Measurements from ENCODE around the gene ISX. TPM values are rescaled to one million over a fixed set of nuclear protein-coding genes. Genes with fewer than 3 reads are reported as not detected.

Gene ISX
- total RNA-seq, 5 donors from 2014 or later (not counting 1 experiment from before 2014, with no cell fraction given), result not detected

- H3K36me3 ChIP-seq (ENCODE audit: control insufficient read depth in 2 of 2, extremely low read depth in 1 of 2, insufficient read depth in 1 of 2, low read length in 1 of 2), result no peaks in the 10 kb centered on the region
- Mint-ChIP-seq H3K36me3 (no peaks in the 10 kb centered on the region), H3K27me3 (peaks cover 21 to 27% of the 10 kb centered on the region in 2 donors), H3K27ac (no peak overlapping the region), H3K4me1 (no peaks in the 10 kb centered on the region), H3K4me3 (no peak overlapping the region), H3K9me3 (peaks cover 0 to 5% (median 0%) of the 10 kb centered on the region in 3 donors)
- no peak for ATAC-seq (replicated peaks in 1 of 4)
- no peaks in the 10 kb centered on the region for H3K9me3 ChIP-seq
- no peak overlapping the region for H3K27ac ChIP-seq (ENCODE audit: low read length)
- peaks cover 0 to 11% of the 10 kb centered on the region in 2 experiments for H3K27me3 ChIP-seq (replicated peaks in 1 of 2; ENCODE audit: control insufficient read depth in 2 of 2, extremely low read depth in 1 of 2, insufficient read depth in 2 of 2, low read length in 1 of 2)
- POLR2A ChIA-PET, result no interaction called here
- no peaks in the 10 kb centered on the region for H3K4me1 ChIP-seq (ENCODE audit: control insufficient read depth in 1 of 2, extremely low read depth in 1 of 2, insufficient read depth in 2 of 2, low read length in 2 of 2)
- H3K4me3 ChIP-seq (ENCODE audit: control insufficient read depth in 1 of 2, extremely low read depth in 1 of 2, low read length in 1 of 2), result no peak overlapping the region
- DNase-seq, result no peak
- WGBS (ENCODE audit: insufficient coverage), result no CpG with 5 or more reads among the region's 4 CpGs
- CTCF ChIA-PET, result no interaction called here
Measured at GRCh38 chr22:35109616-35110015, 43.7 kb downstream of the ISX start.

GRCh38 chr22:35111244-35111643, 45.3 kb downstream of the ISX start:
- H3K4me3 Mint-ChIP-seq, result no peak overlapping the region
- peaks cover 0 to 5% (median 0%) of the 10 kb centered on the region in 3 donors for H3K9me3 Mint-ChIP-seq
- H3K27me3 Mint-ChIP-seq, result peaks cover 18 to 27% of the 10 kb centered on the region in 2 donors
- H3K36me3 ChIP-seq (ENCODE audit: control insufficient read depth in 2 of 2, extremely low read depth in 1 of 2, insufficient read depth in 1 of 2, low read length in 1 of 2), result no peaks in the 10 kb centered on the region
- H3K4me3 ChIP-seq (ENCODE audit: control insufficient read depth in 1 of 2, extremely low read depth in 1 of 2, low read length in 1 of 2), result no peak overlapping the region
- H3K4me1 Mint-ChIP-seq, result no peaks in the 10 kb centered on the region
- H3K27ac Mint-ChIP-seq, result no peak overlapping the region
- no peak for ATAC-seq (replicated peaks in 1 of 4)
- no peaks in the 10 kb centered on the region for H3K9me3 ChIP-seq
- DNase-seq, result no peak
- H3K27me3 ChIP-seq (replicated peaks in 1 of 2; ENCODE audit: control insufficient read depth in 2 of 2, extremely low read depth in 1 of 2, insufficient read depth in 2 of 2, low read length in 1 of 2), result peaks cover 0 to 11% of the 10 kb centered on the region in 2 experiments
- CTCF ChIA-PET, result no interaction called here
- 79% methylated on average over 1 of the region's 3 CpGs for WGBS (ENCODE audit: insufficient coverage)
- H3K27ac ChIP-seq (ENCODE audit: low read length), result no peak overlapping the region
- POLR2A ChIA-PET, result no interaction called here
- no peaks in the 10 kb centered on the region for H3K4me1 ChIP-seq (ENCODE audit: control insufficient read depth in 1 of 2, extremely low read depth in 1 of 2, insufficient read depth in 2 of 2, low read length in 2 of 2)
- H3K36me3 Mint-ChIP-seq, result no peaks in the 10 kb centered on the region

DNA sequence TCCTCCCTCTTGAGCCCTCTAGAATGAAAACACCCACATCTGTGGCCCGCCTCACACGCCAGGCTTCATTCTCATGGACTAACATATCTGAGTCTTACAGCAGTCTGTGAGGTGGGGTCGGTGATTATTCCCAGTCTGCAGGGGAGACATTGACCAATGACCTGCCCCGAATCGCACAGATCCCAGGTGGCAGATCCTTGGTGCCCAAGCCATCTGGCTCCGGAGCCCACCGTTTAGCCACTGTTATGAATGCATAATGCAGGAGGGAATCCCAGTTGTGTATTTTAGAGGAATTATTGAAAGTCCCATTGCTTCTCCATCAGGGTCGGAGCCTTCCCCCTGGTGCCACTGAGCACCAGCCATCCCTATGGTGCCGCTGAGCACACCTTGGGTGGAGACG, 47.4 kb downstream of the ISX start:
- POLR2A ChIA-PET, result no interaction called here
- Mint-ChIP-seq H3K9me3 (no peaks in the 10 kb centered on the region), H3K36me3 (no peaks in the 10 kb centered on the region), H3K27me3 (peaks cover 13 to 18% of the 10 kb centered on the region in 2 donors), H3K4me1 (no peaks in the 10 kb centered on the region), H3K27ac (no peak overlapping the region), H3K4me3 (no peak overlapping the region)
- no peak overlapping the region for H3K4me3 ChIP-seq (ENCODE audit: control insufficient read depth in 1 of 2, extremely low read depth in 1 of 2, low read length in 1 of 2)
- peaks cover 0 to 14% of the 10 kb centered on the region in 2 experiments for H3K27me3 ChIP-seq (replicated peaks in 1 of 2; ENCODE audit: control insufficient read depth in 2 of 2, extremely low read depth in 1 of 2, insufficient read depth in 2 of 2, low read length in 1 of 2)
- no peaks in the 10 kb centered on the region for H3K4me1 ChIP-seq (ENCODE audit: control insufficient read depth in 1 of 2, extremely low read depth in 1 of 2, insufficient read depth in 2 of 2, low read length in 2 of 2)
- no peak for DNase-seq
- H3K36me3 ChIP-seq (ENCODE audit: control insufficient read depth in 2 of 2, extremely low read depth in 1 of 2, insufficient read depth in 1 of 2, low read length in 1 of 2), result no peaks in the 10 kb centered on the region
- H3K27ac ChIP-seq (ENCODE audit: low read length), result no peak overlapping the region
- no peak for ATAC-seq (replicated peaks in 1 of 4)
- 88% methylated on average over 7 of the region's 10 CpGs for WGBS (ENCODE audit: insufficient coverage)
- CTCF ChIA-PET, result no interaction called here
- no peaks in the 10 kb centered on the region for H3K9me3 ChIP-seq

DNA sequence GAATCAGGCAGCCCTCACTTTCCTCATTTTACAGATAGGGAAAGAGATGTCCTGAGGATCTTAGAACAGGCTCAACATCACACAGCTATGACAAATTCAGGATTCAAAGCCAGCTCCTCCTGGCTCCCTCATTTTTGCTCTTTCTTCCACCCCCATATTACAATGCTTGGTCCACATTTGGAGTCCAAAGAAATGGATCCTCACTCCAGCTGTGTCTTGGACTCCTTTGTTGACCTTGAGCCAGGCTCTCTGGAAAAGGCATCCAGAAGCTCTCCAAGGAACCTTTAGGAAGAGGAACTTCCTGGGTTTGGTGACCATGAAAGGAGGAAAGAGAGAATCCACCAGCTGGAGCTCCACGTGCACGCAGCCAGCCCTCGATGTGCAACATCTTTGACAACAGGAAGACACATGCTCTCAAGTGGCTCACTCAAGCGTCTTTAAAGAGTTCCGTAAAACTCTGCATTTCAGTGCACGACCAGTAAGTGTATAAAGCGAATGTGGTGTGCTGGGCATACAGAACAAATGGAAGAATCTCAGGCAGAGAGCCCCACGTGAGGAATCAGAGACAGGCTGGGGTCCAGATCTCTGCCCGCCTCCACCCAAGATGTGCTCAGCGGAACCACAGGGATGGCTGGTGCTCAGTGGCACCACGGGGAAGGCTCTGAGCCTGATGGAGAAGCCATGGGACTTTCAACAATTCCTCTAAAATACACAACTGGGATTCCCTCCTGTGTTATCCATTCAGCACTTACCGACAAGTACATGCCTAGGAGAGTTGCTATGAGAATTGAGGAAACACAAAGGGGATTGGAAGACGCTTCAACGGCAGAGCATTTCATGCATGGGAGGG, 48.4 kb downstream of the ISX start:
- Mint-ChIP-seq H3K9me3 (no peaks in the 10 kb centered on the region), H3K4me3 (no peak overlapping the region), H3K27me3 (peaks cover 4 to 10% of the 10 kb centered on the region in 2 donors), H3K4me1 (no peaks in the 10 kb centered on the region), H3K27ac (no peak overlapping the region), H3K36me3 (no peaks in the 10 kb centered on the region)
- H3K36me3 ChIP-seq (ENCODE audit: control insufficient read depth in 2 of 2, extremely low read depth in 1 of 2, insufficient read depth in 1 of 2, low read length in 1 of 2), result no peaks in the 10 kb centered on the region
- ChIA-PET POLR2A (no interaction called here), CTCF (no interaction called here)
- ATAC-seq (replicated peaks in 1 of 4) (no peak), DNase-seq (no peak)
- H3K9me3 ChIP-seq, result no peaks in the 10 kb centered on the region
- H3K27ac ChIP-seq (ENCODE audit: low read length), result no peak overlapping the region
- no peak overlapping the region for H3K4me3 ChIP-seq (ENCODE audit: control insufficient read depth in 1 of 2, extremely low read depth in 1 of 2, low read length in 1 of 2)
- H3K4me1 ChIP-seq (ENCODE audit: control insufficient read depth in 1 of 2, extremely low read depth in 1 of 2, insufficient read depth in 2 of 2, low read length in 2 of 2), result no peaks in the 10 kb centered on the region
- peaks cover 0 to 10% of the 10 kb centered on the region in 2 experiments for H3K27me3 ChIP-seq (replicated peaks in 1 of 2; ENCODE audit: control insufficient read depth in 2 of 2, extremely low read depth in 1 of 2, insufficient read depth in 2 of 2, low read length in 1 of 2)
- 69% methylated on average over 8 of the region's 14 CpGs for WGBS (ENCODE audit: insufficient coverage)

DNA sequence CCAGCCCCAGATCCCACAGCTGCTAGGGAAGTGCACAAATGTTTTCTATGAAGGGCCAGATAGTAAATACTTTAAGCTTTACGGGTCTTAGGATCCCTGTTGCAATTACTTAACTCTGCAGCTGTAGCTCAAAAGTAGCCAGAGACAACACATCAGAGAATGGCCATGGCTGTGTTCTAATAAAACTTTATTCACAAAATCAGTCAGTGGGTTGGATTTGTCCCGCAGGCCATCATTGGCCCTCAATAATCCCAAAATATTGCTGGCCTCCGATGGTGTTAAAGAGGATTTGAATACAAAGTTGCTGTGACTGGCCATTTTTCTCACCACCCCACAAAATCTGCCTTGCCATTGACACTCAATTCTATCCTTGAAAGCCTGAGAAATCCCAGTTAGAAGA, 49.6 kb downstream of the ISX start:
- H3K36me3 Mint-ChIP-seq, result no peaks in the 10 kb centered on the region
- DNase-seq, result no peak
- no peaks in the 10 kb centered on the region for H3K4me1 Mint-ChIP-seq
- no peaks in the 10 kb centered on the region for H3K9me3 Mint-ChIP-seq
- no peak overlapping the region for H3K4me3 Mint-ChIP-seq
- no peak overlapping the region for H3K27ac Mint-ChIP-seq
- no peak for ATAC-seq (replicated peaks in 1 of 4)
- H3K27ac ChIP-seq (ENCODE audit: low read length), result no peak overlapping the region
- H3K27me3 ChIP-seq (replicated peaks in 1 of 2; ENCODE audit: control insufficient read depth in 2 of 2, extremely low read depth in 1 of 2, insufficient read depth in 2 of 2, low read length in 1 of 2), result peaks cover 0 to 5% of the 10 kb centered on the region in 2 experiments
- H3K4me3 ChIP-seq (ENCODE audit: control insufficient read depth in 1 of 2, extremely low read depth in 1 of 2, low read length in 1 of 2), result no peak overlapping the region
- H3K9me3 ChIP-seq, result no peaks in the 10 kb centered on the region
- ChIA-PET POLR2A (no interaction called here), CTCF (no interaction called here)
- no peaks in the 10 kb centered on the region for H3K36me3 ChIP-seq (ENCODE audit: control insufficient read depth in 2 of 2, extremely low read depth in 1 of 2, insufficient read depth in 1 of 2, low read length in 1 of 2)
- peaks cover under 1 to 5% of the 10 kb centered on the region in 2 donors for H3K27me3 Mint-ChIP-seq
- 92% methylated on average over 2 of the region's 3 CpGs for WGBS (ENCODE audit: insufficient coverage)
- no peaks in the 10 kb centered on the region for H3K4me1 ChIP-seq (ENCODE audit: control insufficient read depth in 1 of 2, extremely low read depth in 1 of 2, insufficient read depth in 2 of 2, low read length in 2 of 2)

GRCh38 chr22:35116269-35116668, 50.3 kb downstream of the ISX start:
- H3K27me3 Mint-ChIP-seq, result peaks cover 0 to 5% of the 10 kb centered on the region in 2 donors
- Histone ChIP-seq H3K4me1 (ENCODE audit: control insufficient read depth in 1 of 2, extremely low read depth in 1 of 2, insufficient read depth in 2 of 2, low read length in 2 of 2) (no peaks in the 10 kb centered on the region), H3K4me3 (ENCODE audit: control insufficient read depth in 1 of 2, extremely low read depth in 1 of 2, low read length in 1 of 2) (no peak overlapping the region), H3K36me3 (ENCODE audit: control insufficient read depth in 2 of 2, extremely low read depth in 1 of 2, insufficient read depth in 1 of 2, low read length in 1 of 2) (no peaks in the 10 kb centered on the region), H3K27ac (ENCODE audit: low read length) (no peak overlapping the region), H3K27me3 (replicated peaks in 1 of 2; ENCODE audit: control insufficient read depth in 2 of 2, extremely low read depth in 1 of 2, insufficient read depth in 2 of 2, low read length in 1 of 2) (peaks cover 0 to 5% of the 10 kb centered on the region in 2 experiments), H3K9me3 (no peaks in the 10 kb centered on the region)
- DNase-seq (no peak), ATAC-seq (replicated peaks in 1 of 4) (no peak)
- no peaks in the 10 kb centered on the region for H3K36me3 Mint-ChIP-seq
- H3K27ac Mint-ChIP-seq, result no peak overlapping the region
- 69% methylated on average over 6 of the region's 7 CpGs for WGBS (ENCODE audit: insufficient coverage)
- CTCF ChIA-PET, result no interaction called here
- no peaks in the 10 kb centered on the region for H3K9me3 Mint-ChIP-seq
- POLR2A ChIA-PET, result no interaction called here
- H3K4me1 Mint-ChIP-seq, result no peaks in the 10 kb centered on the region
- H3K4me3 Mint-ChIP-seq, result no peak overlapping the region

Measured in T-cell (primary cell).